HepG2 (cell line): ENCODE measurements around the gene CLCN1. TPM values are rescaled to one million over a fixed set of nuclear protein-coding genes. Genes with fewer than 3 reads are reported as not detected.

ENCODE experiments used
- ATAC-seq: fragments of 200-7000 bp; cut with Tn5 transposase; 3 replicates; pipeline ENCODE4 v1.9.1; 2020; ENCODE audit warnings: mild to moderate bottlenecking, moderate library complexity
- BruUV-seq: library from RNA; stranded (reverse); fragments of 400-500 nt; replicated peaks from 2 replicates; lab custom pipeline; 2021; lab: Mats Ljungman, UMichigan
- CTCF ChIA-PET: fragments of 300-600 bp; formaldehyde crosslinking; extraction: SDS; loops from one replicate; lab custom pipeline; 2021; ENCODE audit warnings: low total read pairs, inconsistent platforms, low intra/inter-chr PET ratio; lab: Yijun Ruan, JAX
- POLR2A ChIA-PET: fragments of 350-600 bp; sonication (Branson Sonifier 250); formaldehyde crosslinking; loops from one replicate; lab custom pipeline; 2020; ENCODE audit warnings: antibody characterized with exemption, inconsistent platforms; lab: Yijun Ruan, JAX
- DNase-seq: peaks from one replicate; pipeline ENCODE4 v3.0.0-alpha.2; 2015; ENCODE audit warnings: low spot score
- FAIRE-seq: peaks from 3 replicates; lab custom pipeline; 2011; peaks lifted over from hg19 to GRCh38; lab: Jason Lieb, UNC
- H2AFZ ChIP-seq: one replicate; pipeline ENCODE4 v1.6.1; 2011; ENCODE audit warnings: low read length, inconsistent platforms
- H3K27ac ChIP-seq: fragments of 300-600 bp; 3 replicates; pipeline ENCODE4 v1.8.0; 2011; ENCODE audit warnings: mixed run types, mild to moderate bottlenecking, mixed read lengths, low read length, inconsistent platforms; ENCODE audit not compliant: insufficient read depth; ENCODE audit errors: extremely low read length
- H3K27me3 ChIP-seq, 2 experiments: fragments of 200-600 bp in 1 of 2; 2 replicates in 1 of 2; 3 replicates in 1 of 2; pipeline versions ENCODE4 v1.6.0 to v1.8.0; 2011; ENCODE audit warnings: low read length in 2 of 2, mild to moderate bottlenecking in 2 of 2, moderate library complexity in 2 of 2, inconsistent platforms in 1 of 2; ENCODE audit not compliant: insufficient read depth in 2 of 2, control insufficient read depth in 1 of 2
- H3K36me3 ChIP-seq, 2 experiments: fragments of 200-600 bp in 1 of 2; replicated peaks in 1 of 2; 2 replicates in 1 of 2; 3 replicates in 1 of 2; pipeline versions ENCODE4 v1.5.1 to v1.8.0; 2011; ENCODE audit warnings: low read length in 2 of 2, inconsistent platforms in 1 of 2; ENCODE audit not compliant: insufficient read depth in 2 of 2, control insufficient read depth in 1 of 2
- H3K4me1 ChIP-seq: 2 replicates; pipeline ENCODE4 v1.5.1; 2012; ENCODE audit warnings: low read length, inconsistent platforms; ENCODE audit not compliant: insufficient read depth
- H3K4me2 ChIP-seq: 2 replicates; pipeline ENCODE4 v1.6.0; 2011; ENCODE audit warnings: low read depth, low read length, inconsistent platforms
- H3K4me3 ChIP-seq, 3 experiments: fragments of 200-600 bp in 1 of 3; sonication (generic), shearing (Covaris generic) in 1 of 3; replicated peaks in 1 of 3; 2 replicates each; pipeline ENCODE4 v1.5.1; 2011 to 2016; ENCODE audit warnings: low read length in 3 of 3, inconsistent platforms in 2 of 3, low read depth in 2 of 3, mild to moderate bottlenecking in 2 of 3, control low read depth in 1 of 3, mixed read lengths in 1 of 3; ENCODE audit not compliant: insufficient read depth in 1 of 3
- H3K79me2 ChIP-seq: one replicate; pipeline ENCODE4 v1.6.1; 2011; ENCODE audit warnings: low read length, inconsistent platforms; ENCODE audit not compliant: insufficient read depth
- H3K9ac ChIP-seq: 2 replicates; pipeline ENCODE4 v1.6.0; 2011; ENCODE audit warnings: mild to moderate bottlenecking, low read depth, low read length, inconsistent platforms; ENCODE audit not compliant: insufficient read depth
- H3K9me3 ChIP-seq: 2 replicates; pipeline ENCODE4 v1.5.1; 2012; ENCODE audit warnings: mild to moderate bottlenecking, low read length
- H4K20me1 ChIP-seq: 2 replicates; pipeline ENCODE4 v1.6.0; 2011; ENCODE audit warnings: inconsistent platforms, mild to moderate bottlenecking, low read length, moderate library complexity; ENCODE audit not compliant: insufficient read depth
- ATF2 ChIP-seq: sonication (generic); formaldehyde crosslinking; IDR thresholded peaks from 2 replicates; pipeline ENCODE4 v1.4.0; 2020; ENCODE audit warnings: missing genetic modification reagents
- MXD4 ChIP-seq: IDR thresholded peaks from 2 replicates; pipeline ENCODE4 v1.6.1; 2016; ENCODE audit warnings: mild to moderate bottlenecking, missing biosample characterization, missing genetic modification reagents
- MXI1 ChIP-seq: IDR thresholded peaks from 3 replicates; pipeline ENCODE4 v1.6.1; 2012; ENCODE audit warnings: low read depth, low read length, inconsistent platforms, borderline replicate concordance
- RFX1 ChIP-seq: fragments of 450-650 bp; IDR thresholded peaks from 2 replicates; pipeline ENCODE4 v1.6.1; 2017
- RFX3 ChIP-seq: IDR thresholded peaks from 2 replicates; pipeline ENCODE4 v1.6.1; 2016; ENCODE audit warnings: missing biosample characterization, missing genetic modification reagents
- SAP130 ChIP-seq: IDR thresholded peaks from 2 replicates; pipeline ENCODE4 v1.6.1; 2016; ENCODE audit warnings: low read depth
- SIX1 ChIP-seq: sonication (generic); formaldehyde crosslinking; IDR thresholded peaks from 2 replicates; pipeline ENCODE4 v1.4.0; 2020; ENCODE audit warnings: missing genetic modification reagents, borderline replicate concordance
- SMC3 ChIP-seq: IDR thresholded peaks from 2 replicates; pipeline ENCODE4 v1.6.1; 2011; ENCODE audit warnings: low read length, improper control_type of control experiment
- SOX6 ChIP-seq, 2 experiments: fragments of 450-650 bp in 1 of 2; sonication (generic) in 1 of 2; formaldehyde crosslinking in 1 of 2; IDR thresholded peaks; 2 replicates each; pipeline versions ENCODE4 v1.4.0 to v1.6.1; 2017 to 2020; ENCODE audit warnings: antibody characterized with exemption in 1 of 2, mild to moderate bottlenecking in 1 of 2, missing genetic modification reagents in 1 of 2
- ZNF556 ChIP-seq: sonication (generic); formaldehyde crosslinking; IDR thresholded peaks from 2 replicates; pipeline ENCODE4 v1.4.0; 2020; ENCODE audit warnings: mild to moderate bottlenecking, missing genetic modification reagents, borderline replicate concordance
- ZNF709 ChIP-seq: sonication (generic); formaldehyde crosslinking; IDR thresholded peaks from 2 replicates; pipeline ENCODE4 v1.5.0; 2020; ENCODE audit warnings: mild to moderate bottlenecking, missing genetic modification reagents
- ZNF768 ChIP-seq: sonication (generic); formaldehyde crosslinking; IDR thresholded peaks from 2 replicates; pipeline ENCODE4 v1.4.0; 2020; ENCODE audit warnings: missing genetic modification reagents
- WGBS: methylation state at CpG from one replicate; pipeline ENCODE4 v1.1.6; 2017; ENCODE audit warnings: low lambda C conversion rate; 5-methylcytosine and 5-hydroxymethylcytosine counted together
- in situ Hi-C: cut with HindIII; loops from 2 replicates; pipeline ENCODE4 v1.10.0; 2017; ENCODE audit warnings: low pct_unique_long_range_greater_than_20kb; ENCODE audit not compliant: extremely low pct_ligation_motif_present
- intact Hi-C: fragments of 100-400 bp; cut with micrococcal nuclease; formaldehyde crosslinking; loops from one replicate; pipeline ENCODE4 v1.10.0; 2022; ENCODE audit not compliant: unreplicated experiment
- polyA plus RNA-seq, 8 experiments: library from polyadenylated mRNA; depleted of rRNA in 3 of 8; stranded (reverse) in 7 of 8; unstranded in 1 of 8; fragments of >200 nt; fragmentation: Illumina TruSeq in 4 of 8; extraction: Trizol in 4 of 8; gene quantifications; 2 replicates each; pipeline versions ENCODE4 v1.2.1 to v1.2.3, GENCODE V29; 2011 to 2016; ENCODE audit warnings: low read depth in 4 of 8, missing spikeins in 1 of 8, mixed read lengths in 1 of 8; ENCODE audit not compliant: insufficient read depth in 1 of 8
- total RNA-seq, 5 experiments: library from RNA; depleted of rRNA; stranded (reverse); fragments of >200 nt; fragmentation: Illumina TruSeq; extraction: Trizol; gene quantifications; 2 replicates each; pipeline ENCODE4 v1.2.3, GENCODE V29; 2016; ENCODE audit warnings: low read depth in 1 of 5

The CLCN1 gene
- total and polyA plus RNA-seq, 2 of the 13 experiments (the other 11 are each of a cell fraction or from before 2014, with no cell fraction given) = 0.01 TPM; not detected in 1

GRCh38 chr7:143279186-143280098 is 36.5 kb upstream of the CLCN1 start (continued):
- TF ChIP-seq MXD4 (CRISPR knock-in tag) = peak; percentile 33; the same call in 1 of the 2 replicates
- peak; percentile 48; the same call in 1 of the 2 replicates for TF ChIP-seq ZNF768 (CRISPR knock-in tag)
- TF ChIP-seq SOX6 (IDR thresholded peaks at IDR 0.05) = no peak
- TF ChIP-seq SOX6 (CRISPR knock-in tag; IDR thresholded peaks at IDR 0.05) = 0 out of 2 replicates have a peak, but pooled peaks have one; percentile 13
- TF ChIP-seq SAP130 = peak; percentile 84
- TF ChIP-seq MXI1 = peak; percentile 93; the same call in 2 of the 3 replicates
- TF ChIP-seq ATF2 (CRISPR knock-in tag) = no peak
- TF ChIP-seq RFX3 (CRISPR knock-in tag) = peak; percentile 64
- TF ChIP-seq RFX1 = peak; percentile 73

GRCh38 chr7:143280160-143280559 is 35.8 kb upstream of the CLCN1 start:
- Histone ChIP-seq H3K9me3 (no peaks in the 10 kb centered on the region), H4K20me1 (no peaks in the 10 kb centered on the region), H3K27me3 (no peaks in the 10 kb centered on the region), H3K4me2 (no peak overlapping the region), H3K9ac (no peak overlapping the region), H3K4me3 (no peak overlapping the region), H3K27ac (no peak overlapping the region), H3K4me1 (peaks cover 30% of the 10 kb centered on the region), H3K79me2 (no peaks in the 10 kb centered on the region), H3K36me3 (no peaks in the 10 kb centered on the region), H2AFZ (no peak overlapping the region)
- WGBS = 45% methylated on average over 1 of the region's 1 CpG
- FAIRE-seq = no peak
- intact Hi-C loops = no loop called here
- no peak for ATAC-seq
- TF ChIP-seq SIX1 (CRISPR knock-in tag) (no peak), ZNF709 (CRISPR knock-in tag) (no peak), SMC3 (no peak), ZNF556 (CRISPR knock-in tag) (no peak)
- ChIA-PET CTCF (no interaction called here), POLR2A (interaction anchor here (1.2 to 1.7 kb wide), 2 partner anchors 8 to 17 kb away, joined by 4 to 14 read pairs; partner anchors contain the start of genes CASP2 and GSTK1)
- no TSS peak for BruUV-seq
- in situ Hi-C loops = no loop called here
- no peak for DNase-seq
